ENCODE results near the gene NACC2.

Gene NACC2, protein sequence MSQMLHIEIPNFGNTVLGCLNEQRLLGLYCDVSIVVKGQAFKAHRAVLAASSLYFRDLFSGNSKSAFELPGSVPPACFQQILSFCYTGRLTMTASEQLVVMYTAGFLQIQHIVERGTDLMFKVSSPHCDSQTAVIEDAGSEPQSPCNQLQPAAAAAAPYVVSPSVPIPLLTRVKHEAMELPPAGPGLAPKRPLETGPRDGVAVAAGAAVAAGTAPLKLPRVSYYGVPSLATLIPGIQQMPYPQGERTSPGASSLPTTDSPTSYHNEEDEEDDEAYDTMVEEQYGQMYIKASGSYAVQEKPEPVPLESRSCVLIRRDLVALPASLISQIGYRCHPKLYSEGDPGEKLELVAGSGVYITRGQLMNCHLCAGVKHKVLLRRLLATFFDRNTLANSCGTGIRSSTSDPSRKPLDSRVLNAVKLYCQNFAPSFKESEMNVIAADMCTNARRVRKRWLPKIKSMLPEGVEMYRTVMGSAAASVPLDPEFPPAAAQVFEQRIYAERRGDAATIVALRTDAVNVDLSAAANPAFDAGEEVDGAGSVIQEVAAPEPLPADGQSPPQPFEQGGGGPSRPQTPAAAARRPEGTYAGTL

DNA sequence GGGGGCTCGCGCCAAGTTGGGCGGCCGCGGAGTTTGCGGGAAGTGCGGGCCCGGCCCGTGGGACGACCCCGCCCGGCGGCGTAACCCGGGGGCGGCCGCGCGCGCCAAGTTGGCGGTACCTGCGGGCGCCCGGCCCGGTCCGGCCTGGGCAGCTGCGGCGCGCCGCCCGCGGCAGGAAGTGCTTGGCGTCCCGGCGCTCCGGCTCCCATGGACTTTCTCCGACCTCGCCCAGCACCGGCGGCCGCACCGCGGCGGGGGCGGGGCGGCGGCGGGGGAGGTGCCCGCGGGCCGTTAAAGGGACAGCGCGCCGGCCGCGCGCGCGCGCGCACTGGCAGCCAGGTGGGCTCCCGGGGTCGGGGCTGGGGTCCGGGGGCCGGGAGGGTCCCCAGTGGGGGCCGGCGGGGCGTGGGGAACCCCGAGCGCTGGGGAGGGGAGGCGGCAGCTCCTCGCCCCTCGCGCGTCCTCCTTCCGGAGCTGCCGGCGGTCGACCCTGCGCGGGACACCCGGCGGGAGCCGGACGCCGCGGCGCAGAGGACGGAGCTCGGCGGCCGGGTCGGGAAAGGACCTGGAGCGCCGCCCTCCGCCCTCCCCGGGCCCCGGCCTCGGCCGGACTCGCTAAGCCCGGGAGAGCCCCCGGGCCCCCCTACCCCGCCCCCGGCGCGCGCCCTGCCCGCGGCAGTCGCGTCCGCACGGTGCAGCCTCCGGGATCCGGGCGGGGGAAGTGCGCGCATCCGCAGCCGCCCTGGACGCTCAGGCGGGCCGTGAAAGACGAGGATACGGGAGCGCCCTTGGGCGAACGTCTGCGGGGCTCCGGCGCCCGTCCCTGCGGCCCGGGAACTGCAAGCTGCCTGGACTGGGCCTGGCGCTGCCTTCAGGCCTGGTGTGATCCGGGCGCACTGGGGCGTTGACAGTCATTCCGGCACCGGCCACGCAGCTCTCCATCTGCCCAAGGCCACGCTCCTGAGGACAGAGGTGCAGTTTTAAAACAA, at the start of gene NACC2:
TSS of gene NACC2 (minus strand) at position 220 of the 989 bp plus-strand sequence. CDS start 44,768 bp downstream, outside the sequence.
- DNase-seq (ENCODE audit: low read depth in 2 of 2, low spot score in 1 of 2): no peak

DNA sequence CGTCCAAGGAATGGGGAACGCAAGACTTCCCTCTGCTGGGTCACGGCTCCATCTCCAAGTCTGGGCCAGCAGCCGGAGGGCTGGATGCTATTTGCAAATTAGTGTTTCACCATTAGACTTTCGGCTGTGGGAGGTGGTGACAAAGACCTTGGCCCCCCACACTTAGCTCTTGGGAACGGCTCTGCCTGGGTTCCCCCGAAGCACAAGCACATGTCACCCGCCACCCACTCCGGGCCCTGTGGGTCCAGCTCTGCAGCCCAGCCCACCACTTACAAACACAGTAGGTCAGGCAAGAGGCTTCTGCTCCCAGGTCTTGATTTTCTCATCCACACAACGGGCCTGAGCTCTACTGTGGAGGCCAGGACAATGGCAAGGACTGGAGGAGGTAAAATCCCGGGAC, 49.4 kb upstream of the NACC2 start:
- DNase-seq (ENCODE audit: low read depth in 2 of 2, low spot score in 1 of 2): no peak

DNA sequence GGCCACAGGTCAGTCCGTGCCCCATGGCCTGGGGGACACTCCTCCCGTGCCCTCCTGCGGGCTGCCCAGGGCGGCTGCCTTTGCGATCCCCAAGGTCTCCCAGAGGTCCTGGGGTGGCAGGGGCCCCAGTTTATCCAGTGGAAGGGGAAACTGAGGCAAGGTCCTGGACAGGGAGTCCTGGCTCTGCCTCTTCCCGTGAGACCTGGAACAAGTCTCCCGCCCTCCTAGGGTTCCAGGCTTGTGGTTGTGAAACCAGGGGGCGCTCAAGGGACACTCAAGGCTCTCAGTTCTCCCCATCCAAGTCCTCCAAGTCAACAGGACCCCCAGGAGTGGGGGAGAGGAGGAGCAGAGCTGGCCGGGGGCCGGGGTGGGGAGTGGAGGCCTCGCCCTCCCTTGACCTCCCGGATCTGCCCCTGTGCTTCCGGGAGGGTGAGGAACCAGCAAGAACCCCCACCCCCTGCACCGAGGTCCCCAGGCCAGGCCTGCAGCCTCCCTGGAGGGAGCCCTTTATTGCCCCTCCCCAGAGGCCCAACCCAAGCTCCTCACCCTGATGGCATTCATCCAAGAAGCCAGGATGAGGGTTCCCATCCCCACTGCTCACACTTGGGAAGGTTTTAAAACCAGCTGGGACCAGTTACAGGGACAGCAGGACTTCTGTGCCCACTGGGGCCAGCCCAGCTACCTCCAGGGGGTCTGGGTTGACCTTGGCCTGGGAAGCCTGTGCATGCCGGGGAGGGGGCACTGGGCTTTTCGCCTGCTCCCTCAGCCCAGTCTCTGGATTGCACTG, 48.3 kb upstream of the NACC2 start:
- no peak for DNase-seq (ENCODE audit: low read depth in 2 of 2, low spot score in 1 of 2)

DNA sequence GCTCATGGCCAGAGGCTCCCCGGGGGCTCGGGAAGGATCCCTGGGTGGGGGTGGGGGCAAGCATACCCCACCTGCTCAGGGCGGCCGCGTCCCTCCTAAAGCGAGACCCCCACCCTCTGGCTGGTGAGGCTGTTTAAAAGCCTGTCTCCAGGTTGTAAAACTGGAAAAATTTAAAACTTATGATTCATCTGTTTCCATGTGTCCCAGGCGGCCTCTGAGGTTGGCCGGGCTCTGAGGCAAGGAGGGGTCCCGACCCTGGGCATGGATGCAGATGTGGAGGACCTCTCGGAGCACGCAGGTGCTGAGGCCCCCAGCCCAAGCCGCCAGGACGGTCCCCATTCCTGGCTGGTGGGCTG, 47.7 kb upstream of the NACC2 start:
- no peak for DNase-seq (ENCODE audit: low read depth in 2 of 2, low spot score in 1 of 2)

DNA sequence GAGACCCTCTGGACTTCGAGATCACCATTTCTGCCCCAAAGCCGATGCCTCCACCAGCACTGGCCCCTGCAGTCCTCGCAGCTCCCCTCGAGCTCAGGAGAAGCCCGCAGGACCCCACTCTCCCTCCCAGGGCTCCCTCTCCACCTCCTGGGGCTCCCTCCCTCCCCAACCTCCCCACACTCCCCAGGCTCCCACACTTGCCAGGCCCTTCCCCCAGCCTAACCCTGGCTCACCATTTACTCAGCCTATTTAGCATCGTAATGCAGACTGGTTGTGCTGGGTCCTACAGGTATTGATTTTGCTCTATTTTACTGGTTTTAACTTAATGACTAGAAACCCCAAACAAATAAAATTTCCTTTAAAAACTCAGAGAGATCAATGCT, 47.3 kb upstream of the NACC2 start:
- DNase-seq (ENCODE audit: low read depth in 2 of 2, low spot score in 1 of 2): no peak

DNA sequence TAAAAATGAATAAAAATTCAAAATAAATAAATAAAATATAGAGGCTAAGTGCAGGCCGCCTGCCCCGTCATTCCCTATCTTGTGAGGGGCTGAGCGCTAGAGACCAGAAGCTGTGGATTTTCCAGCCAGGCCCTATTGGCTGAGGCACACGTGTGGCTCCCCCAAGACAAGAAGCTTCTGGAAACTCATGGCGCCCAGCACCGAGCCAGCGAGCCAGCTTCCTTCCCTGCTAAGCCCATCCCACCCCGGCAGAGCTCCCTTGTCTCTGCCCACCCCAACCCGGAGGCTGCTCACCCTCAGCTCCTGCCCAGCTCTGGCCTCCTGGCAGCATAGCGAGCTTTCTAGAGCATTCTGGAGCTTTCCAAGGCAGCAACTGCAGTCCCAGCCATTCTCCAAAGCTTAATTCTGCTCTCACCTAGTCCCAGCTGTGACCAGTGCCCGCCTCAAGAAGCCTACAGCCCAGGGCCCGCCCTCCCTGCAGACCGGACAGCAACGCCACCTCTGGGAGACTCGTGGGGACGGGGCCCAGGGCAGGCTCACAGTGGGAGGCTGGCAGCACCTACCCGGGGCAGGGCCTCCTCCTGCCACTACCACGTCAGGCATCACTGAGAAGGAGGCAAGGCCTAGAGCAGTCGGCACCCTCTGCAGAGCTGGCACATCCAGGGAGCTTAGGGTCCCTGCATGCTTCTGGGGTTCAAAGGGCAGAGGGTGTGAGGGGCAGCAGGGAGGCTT, 46.8 kb upstream of the NACC2 start:
- no peak for DNase-seq (ENCODE audit: low read depth in 2 of 2, low spot score in 1 of 2)

DNA sequence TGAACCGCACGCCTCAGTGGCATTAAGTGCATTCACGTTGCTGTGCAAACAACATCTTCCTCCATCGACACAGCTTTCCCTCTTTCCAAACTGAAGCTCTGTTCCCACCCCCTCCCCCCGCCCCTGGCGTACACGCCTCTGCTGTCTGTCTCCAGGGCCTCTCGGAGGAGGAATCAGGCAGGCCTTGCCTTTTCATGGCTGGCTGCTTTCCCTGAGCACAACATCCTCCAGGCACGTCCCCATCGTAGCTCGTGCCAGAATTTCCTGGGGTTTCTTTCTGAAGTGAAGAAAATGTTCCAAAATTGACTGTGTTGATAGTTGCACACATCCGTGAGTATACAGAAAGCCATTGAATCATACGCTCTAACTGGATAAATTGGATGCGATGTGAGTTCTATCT, 45.9 kb upstream of the NACC2 start:
- no peak for DNase-seq (ENCODE audit: low read depth in 2 of 2, low spot score in 1 of 2)

DNA sequence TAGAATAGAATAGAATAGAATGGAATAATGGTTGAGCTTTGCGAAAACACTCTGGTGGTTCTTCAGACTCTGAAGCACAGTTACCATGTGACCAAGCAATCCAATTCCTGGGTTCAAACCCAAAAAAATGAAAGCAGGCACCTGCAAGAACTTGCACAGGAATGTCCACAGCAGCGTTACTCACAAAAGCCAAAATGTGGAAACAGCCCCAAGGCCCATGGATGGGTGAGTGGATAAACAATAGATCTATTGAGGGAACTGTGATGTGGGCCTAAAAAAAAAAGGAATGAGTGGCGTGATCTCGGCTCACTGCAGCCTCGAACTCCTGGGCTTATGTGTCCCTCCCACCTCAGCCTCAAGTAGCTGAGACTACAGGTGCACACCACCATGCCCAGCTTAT, 45.0 kb upstream of the NACC2 start:
- no peak for DNase-seq (ENCODE audit: low read depth in 2 of 2, low spot score in 1 of 2)

DNA sequence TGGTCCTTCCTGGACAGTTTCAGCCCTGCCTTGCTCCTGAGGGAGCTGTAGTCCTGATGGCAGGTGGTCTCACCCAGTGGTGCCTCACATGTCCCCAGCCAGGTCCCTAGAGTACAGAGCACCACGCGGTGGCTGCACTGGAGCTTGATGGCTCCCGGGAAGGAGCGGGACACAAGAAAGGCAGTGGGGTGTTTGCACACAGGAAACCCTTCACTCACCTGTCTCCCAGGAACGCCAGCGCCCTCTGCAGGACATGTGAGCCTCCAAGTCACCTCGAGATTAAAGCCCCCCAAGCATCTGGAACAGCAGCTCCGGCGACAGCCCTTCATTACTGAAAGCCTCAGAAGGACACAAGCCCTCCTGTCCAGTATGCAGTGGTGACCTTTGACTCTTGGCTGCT, 43.5 kb upstream of the NACC2 start:
- DNase-seq (ENCODE audit: low read depth in 2 of 2, low spot score in 1 of 2): peak in 1 of 2 donors; percentile 14

DNA sequence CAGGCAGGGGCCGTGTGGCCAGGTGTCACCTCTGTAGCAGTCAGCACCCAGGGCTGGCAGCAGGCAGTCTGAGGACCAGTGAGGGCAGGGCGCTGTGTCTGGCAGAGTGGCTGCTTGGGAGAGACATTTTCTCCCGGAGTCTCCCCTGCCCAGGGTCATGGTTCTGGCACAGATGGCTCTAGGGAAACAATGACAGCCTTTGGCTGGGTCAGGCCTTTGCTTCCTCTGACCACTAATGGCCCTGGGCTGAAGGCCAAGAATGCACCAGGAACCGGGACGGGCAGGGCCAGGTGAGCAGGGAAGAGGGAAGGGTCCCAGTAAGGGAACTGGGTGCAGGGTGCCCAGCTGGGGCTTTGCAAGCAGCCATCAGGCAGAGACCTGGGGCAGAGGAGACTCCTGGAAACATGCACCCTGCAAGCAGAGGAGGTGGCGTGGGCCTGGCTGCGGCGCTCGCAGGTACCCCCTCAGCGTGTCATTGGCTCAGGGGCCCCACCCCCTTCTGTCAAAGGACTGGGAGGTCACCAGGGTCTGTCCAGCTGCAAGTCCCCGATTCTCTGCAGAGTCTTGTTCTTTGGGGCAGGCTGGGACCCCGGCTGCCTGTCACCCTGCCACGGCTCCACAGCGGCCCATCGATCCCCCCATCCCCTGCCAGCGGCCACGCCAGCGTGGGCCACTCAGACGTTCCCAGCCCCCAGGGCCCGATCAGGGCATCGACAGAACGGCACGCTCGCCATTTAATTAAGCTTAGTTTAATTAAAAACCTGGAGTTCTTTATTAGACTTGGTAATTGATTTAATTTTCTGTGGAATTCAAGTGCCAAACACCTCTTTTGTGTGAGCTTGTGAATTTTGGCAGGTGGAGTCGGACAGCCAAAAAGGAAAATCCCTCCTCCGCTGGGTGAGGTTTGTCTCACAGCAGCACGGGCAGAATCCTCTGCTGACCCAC, 42.5 kb upstream of the NACC2 start:
- DNase-seq (ENCODE audit: low read depth in 2 of 2, low spot score in 1 of 2): no peak

DNA sequence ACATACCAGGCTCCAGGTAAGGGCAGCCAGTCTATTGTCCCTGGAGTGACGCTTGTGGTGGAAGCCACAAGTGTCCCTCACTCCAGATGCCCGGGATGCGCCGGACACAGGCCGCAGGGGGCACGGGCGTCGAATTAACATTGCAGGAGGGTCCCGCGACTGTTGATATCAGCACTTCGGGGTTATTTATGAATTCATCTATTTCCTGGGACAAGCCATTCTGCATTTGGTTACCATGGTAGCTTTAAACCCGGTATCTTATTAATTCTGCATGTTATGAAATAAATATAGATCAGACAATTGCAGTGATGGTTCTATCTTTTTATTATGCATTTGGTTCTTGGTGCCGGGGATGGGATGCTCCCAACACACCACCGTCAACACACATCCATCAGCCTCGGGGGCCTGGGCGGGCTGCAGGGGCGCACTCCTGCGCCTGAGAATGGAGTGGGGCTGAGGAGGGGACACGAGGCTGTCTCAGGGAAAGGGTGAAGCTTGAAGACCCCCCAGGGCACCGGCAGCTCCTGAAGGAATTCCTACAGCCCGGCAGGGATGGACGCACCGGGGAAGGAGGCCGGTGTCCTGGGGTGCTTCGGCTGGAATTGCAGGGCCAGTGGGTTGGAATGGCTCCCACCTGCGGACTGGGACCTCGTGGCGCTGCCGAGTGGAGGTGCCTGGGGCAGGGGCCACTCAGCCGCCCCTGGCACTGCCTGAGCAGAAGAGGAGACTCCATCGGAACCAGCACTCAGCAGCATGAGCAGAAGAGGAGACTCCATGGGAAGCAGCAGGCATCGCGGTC, 41.2 kb upstream of the NACC2 start:
- no peak for DNase-seq (ENCODE audit: low read depth in 2 of 2, low spot score in 1 of 2)

DNA sequence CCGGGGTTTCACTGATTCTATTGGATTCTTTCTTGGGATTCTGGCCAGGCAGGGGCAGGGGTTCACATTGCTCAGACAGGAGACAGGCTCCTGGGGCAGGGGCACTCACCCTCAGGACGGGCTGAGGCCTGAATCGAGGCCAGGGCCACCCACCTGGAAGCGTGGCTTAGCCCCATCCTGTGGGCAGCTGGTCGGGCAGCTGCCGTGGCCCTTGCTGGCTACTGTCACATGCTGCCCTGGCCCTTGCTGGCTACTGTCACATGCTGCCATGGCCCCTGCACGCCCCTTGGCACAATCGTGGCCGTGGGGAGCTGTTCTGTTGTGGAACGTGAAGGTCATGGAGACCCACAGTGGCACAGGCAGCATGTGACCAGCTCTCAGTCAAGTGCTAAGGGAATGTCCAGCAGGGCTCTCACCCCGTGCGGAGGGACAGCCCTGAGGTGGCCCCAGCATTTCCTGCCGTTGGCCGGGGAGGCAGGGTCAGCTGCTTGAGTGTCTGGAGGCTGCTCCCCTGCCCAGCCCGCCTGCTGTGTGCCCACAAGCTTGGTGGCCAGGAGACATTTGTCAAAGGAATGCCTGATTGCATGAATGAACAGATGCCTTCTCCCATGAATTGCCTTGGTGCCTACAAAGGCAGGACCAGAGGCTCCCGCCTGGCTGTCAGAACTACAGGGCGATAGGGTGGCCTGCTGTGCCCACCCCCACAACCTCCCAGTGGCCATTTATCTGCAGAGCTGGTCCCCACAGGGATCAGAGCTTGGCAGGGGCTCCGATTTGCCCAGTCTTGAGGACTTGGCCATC, 40.4 kb upstream of the NACC2 start:
- no peak for DNase-seq (ENCODE audit: low read depth in 2 of 2, low spot score in 1 of 2)

DNA sequence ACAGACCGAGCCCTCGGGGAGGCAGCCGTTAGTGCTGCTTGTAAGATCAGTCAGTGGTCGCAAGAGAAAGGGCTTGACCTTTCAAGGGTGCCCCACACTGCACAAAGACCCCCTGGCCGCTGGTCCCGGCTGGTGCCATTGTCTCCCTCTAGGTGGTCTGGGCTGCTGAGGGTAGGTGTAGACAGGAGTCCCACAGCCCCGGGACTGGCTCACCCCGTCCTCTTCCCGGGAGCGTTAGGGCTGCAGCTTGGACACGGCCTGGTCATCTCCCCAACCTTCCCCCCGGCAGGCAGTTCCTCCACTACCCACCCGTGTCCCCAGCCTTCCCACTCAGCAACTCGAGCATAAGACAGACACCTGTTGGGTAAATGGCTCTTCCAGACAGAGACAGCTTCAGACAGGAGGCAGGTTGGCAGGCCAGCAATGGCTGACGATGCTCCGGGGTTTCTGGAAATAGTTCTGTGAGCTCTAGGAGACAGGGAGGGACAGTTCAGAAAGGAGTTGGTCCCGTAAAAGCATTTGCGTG, 38.9 kb upstream of the NACC2 start:
- DNase-seq (ENCODE audit: low read depth in 2 of 2, low spot score in 1 of 2): no peak

DNA sequence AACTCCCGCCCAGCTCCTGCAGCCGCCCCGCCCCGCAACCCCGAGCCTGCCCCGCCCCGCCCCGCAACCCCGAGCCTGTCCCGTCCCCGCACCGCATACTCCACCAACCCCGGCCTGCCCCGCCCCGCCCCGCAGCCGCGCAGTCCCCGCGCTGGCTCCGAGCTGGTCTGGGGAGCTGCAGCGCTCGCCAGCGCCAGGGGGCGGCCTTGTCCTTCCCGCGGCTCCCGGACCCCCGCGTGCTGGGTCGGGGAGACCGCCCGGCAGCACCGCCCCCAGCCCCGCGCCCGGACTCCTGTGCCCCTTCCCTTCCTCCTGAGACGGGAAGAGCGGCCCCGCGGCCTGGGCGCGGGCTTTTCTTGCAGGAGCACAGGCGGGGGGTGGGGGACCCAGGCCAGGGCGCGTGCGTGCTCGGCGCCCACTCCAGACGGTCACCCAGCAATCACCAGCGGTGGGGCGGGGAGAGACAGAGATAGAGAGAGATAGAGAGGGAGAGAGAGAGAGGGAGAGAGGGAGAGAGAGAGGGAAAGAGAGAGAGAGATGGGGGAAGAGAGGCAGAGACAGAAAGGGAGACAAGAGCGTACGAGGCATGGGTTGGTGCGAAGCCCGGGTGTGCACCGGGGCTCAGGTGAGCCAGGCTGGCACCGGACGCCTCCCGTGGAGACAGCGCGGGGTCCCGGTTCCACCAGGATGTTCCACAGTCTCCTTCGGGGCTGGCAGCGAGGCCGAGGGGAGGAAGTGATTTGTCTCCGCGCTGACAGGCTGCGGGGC, 38.3 kb upstream of the NACC2 start:
- no peak for DNase-seq (ENCODE audit: low read depth in 2 of 2, low spot score in 1 of 2)

DNA sequence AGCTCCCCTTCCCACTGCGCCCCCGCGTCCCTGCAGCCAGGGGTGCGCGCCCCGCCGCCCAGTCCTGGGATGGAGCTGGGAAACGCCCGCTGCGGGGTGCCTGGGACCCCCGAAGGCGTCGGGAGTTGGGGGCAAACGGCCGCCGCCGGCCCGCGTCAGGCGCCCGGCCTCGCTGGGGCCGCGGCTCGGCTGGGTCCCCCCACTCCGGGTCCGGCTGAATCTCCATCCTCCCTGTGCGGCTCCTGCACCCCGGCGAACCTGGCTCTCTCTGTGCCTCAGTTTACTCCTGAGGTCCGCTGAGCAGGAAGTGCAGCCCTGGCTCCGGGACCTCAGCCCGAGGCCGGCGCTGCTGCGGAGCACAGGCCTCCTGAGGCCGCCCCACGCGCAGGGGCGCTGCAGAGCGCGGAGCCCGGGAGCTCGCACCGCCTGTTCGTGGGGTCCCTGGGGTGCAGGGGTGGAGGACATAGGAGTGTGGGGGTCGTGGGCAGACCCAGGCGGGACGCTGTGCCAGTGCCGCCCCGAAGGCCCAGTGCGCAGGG, 37.5 kb upstream of the NACC2 start:
- DNase-seq (ENCODE audit: low read depth in 2 of 2, low spot score in 1 of 2): no peak
